ENCODE results near the gene TLE4.

DNA sequence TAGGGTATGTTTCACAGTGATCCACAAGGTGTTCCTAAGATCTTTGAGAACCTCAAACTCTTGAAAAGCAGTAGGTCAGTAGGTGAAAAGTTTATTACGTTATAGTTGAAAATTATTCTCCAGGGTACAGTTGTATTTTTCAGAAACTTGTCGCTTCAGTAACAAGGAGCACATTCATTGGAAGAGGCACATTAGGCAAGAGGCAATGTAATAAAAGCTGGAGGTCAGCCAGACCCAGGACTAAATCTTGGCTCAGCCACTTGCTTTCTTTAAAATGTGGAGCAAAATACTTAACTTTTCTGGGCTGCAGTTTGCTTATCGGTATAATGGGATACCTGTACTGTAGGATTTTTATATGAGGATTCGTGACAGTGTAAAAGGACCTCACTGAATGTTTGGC, 45.6 kb downstream of the TLE4 start:
- no peak for TF ChIP-seq POLR2A (IDR thresholded peaks at IDR 0.05; ENCODE audit: low read depth, low read length)
- TF ChIP-seq TAF1 (IDR thresholded peaks at IDR 0.05; ENCODE audit: borderline replicate concordance, low read depth, low read length) = no peak
- no peak for TF ChIP-seq POLR2AphosphoS5 (IDR thresholded peaks at IDR 0.05; ENCODE audit: low read depth, low read length)
